Stimulated activated CD8-positive, alpha-beta memory T cell treated with anti-CD3 and anti-CD28 coated beads, Interleukin-15, amount 100 ng/mL, for 24 hours (primary cell): ENCODE results near the gene ACOT6.
"Not testable (repeated sequence)": the region's sequence is repeated elsewhere in the genome, so short reads cannot be mapped to it uniquely, and the experiment has no call there.

ENCODE experiments used
- DNase-seq: peaks from one replicate; pipeline ENCODE4 v3.0.0-alpha.2; 2020; ENCODE audit warnings: low read depth

Gene ACOT6

GRCh38 chr14:73612339-73613045, at the start of gene ACOT6:
Gene ACOT6 (plus strand): TSS chr14:73612517. CDS start chr14:73612572, 55 bp downstream.
- peak; percentile 31 for DNase-seq

- not testable (repeated sequence) for DNase-seq
Measured at GRCh38 chr14:73562696-73563095, 49.6 kb upstream of the ACOT6 start.

GRCh38 chr14:73566431-73566830, 45.9 kb upstream of the ACOT6 start:
- DNase-seq: not testable (repeated sequence)

GRCh38 chr14:73566935-73567334, 45.4 kb upstream of the ACOT6 start:
- DNase-seq: not testable (repeated sequence)

GRCh38 chr14:73567358-73567757, 45.0 kb upstream of the ACOT6 start:
- no peak for DNase-seq

- no peak for DNase-seq
Measured at GRCh38 chr14:73567951-73568885, 44.1 kb upstream of the ACOT6 start.

- not testable (repeated sequence) for DNase-seq
Measured at GRCh38 chr14:73568886-73569184, 43.5 kb upstream of the ACOT6 start.

- peak; percentile 53 for DNase-seq
Measured at GRCh38 chr14:73569185-73569958, 42.9 kb upstream of the ACOT6 start, which contains the start of gene ACOT2. Gene ACOT2 (plus strand): TSS chr14:73569213. CDS start chr14:73569241, 28 bp downstream.

GRCh38 chr14:73570913-73571312, 41.4 kb upstream of the ACOT6 start:
- DNase-seq: peak; percentile 19

- not testable (repeated sequence) for DNase-seq
Measured at GRCh38 chr14:73573034-73573433, 39.3 kb upstream of the ACOT6 start.

- DNase-seq: not testable (repeated sequence)
Measured at GRCh38 chr14:73573740-73574139, 38.6 kb upstream of the ACOT6 start.

GRCh38 chr14:73574251-73574650, 38.1 kb upstream of the ACOT6 start:
- DNase-seq: not testable (repeated sequence)

- no peak for DNase-seq
Measured at GRCh38 chr14:73576391-73576790, 35.9 kb upstream of the ACOT6 start.

- DNase-seq: not testable (repeated sequence)
Measured at GRCh38 chr14:73577214-73577613, 35.1 kb upstream of the ACOT6 start.

- DNase-seq: not testable (repeated sequence)
Measured at GRCh38 chr14:73582102-73582979, 30.0 kb upstream of the ACOT6 start.

- DNase-seq: no peak
Measured at GRCh38 chr14:73588695-73589094, 23.6 kb upstream of the ACOT6 start.

GRCh38 chr14:73589116-73589515, 23.2 kb upstream of the ACOT6 start:
- DNase-seq: no peak

GRCh38 chr14:73590673-73591004, 21.7 kb upstream of the ACOT6 start:
- DNase-seq: not testable (repeated sequence)

- DNase-seq: no peak
Measured at GRCh38 chr14:73591690-73592449, 20.4 kb upstream of the ACOT6 start, which contains the start of gene ACOT4. Gene ACOT4 (plus strand): TSS chr14:73591873. CDS start chr14:73591960, 87 bp downstream.

GRCh38 chr14:73594491-73594890, 17.8 kb upstream of the ACOT6 start:
- no peak for DNase-seq
